HG03039 (cell line): ENCODE measurements around the gene FOXP1.

Source experiments
- ATAC-seq: cut with Tn5 transposase; IDR thresholded peaks from one replicate; pipeline ENCODE4 v1.9.1; 2021; ENCODE audit warnings: mild to moderate bottlenecking, moderate library complexity; ENCODE audit not compliant: unreplicated experiment

FOXP1 gene

DNA sequence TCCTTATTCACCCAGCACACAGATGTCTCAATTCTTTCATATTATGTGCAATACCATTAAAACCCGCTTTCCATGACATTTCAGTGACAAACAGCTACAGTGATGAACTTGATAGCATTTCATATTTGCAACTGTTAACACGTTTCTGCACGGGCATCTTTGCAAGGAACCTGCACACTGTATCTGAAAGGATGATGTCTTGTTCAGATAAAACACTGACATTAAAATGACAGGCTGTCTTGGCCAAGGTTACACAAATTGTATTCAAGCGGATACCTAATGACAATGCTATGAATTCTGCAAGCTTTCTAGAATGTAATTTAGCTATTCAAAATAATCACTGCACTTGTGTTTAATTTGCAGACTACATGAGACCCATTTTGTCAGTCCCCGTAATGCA is 529.2 kb downstream of the FOXP1 start:
- ATAC-seq: no peak

DNA sequence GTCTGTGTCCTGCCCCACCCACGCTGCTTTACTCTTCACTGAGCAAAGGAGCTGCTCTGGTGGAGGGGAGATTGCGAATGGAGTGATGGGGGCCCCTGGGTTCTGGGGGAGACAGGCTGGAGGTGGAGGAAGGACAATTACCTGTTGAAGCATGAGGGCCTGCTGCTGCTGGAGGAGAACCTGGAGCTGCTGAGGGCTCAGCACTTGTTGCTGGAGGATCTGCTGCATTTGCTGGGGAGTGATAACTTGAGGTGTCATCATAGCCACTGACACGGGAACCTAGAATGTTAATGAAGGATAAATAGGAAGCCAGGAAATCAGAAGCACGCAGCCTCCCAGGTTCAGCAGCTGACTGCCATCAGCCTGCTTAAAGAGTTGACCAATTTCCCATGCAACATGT is 530.0 kb downstream of the FOXP1 start:
- no peak for ATAC-seq

DNA sequence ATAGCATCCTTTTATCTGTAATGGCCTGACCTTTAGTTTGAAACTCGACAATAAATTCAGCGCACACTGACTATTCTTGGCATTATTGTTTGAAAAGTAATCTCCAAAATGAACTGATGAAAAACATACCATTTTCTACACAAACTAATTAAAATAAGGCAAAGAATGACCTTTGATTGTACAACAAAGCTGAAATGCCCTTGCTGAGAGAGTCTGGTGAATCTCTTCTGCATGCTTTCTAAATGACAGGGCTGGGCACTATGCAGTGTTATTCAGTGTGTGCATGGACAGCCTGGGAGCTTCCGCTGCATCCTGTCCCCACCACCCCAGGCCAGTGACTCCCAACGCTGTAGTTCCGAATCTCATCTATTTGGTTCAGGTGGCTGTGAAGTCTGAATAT is 530.8 kb downstream of the FOXP1 start:
- ATAC-seq: no peak

DNA sequence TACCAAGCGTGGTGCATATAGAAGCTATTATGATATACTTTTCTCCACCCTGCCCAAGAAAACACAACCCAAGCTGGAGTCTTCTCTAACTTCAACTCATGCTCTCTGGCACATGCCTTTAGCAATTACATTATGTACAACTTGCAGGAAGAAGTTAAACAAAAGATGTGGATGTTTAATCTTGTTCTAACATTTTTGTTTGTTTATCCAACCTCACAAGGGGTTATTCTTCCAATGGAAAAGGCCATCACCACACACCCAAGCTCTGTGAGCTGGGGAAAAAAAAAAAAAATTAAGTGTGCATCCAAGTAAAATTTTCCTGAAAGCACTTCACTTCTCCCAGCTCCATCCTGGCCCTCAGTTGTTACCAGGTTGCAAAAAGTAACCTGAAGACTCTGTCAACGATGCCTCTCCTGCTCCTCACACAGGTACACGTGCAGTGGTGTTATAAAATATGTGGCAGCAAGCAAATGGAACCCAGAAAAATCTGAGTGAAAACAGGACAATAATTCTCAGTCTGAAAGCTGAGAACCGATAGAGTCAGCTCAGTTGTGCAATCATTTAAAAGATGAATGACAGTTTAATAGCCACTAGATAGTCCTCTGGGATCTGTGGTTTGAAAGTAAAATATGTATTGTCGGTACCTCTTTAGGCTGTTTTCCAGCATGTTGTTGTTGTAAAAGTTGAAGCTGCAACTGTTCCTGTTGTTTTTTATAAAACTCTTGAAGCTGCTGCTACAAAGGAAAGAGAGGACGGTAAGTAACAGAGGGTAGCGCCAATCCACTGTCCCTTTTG is 531.4 kb downstream of the FOXP1 start:
- ATAC-seq: no peak

DNA sequence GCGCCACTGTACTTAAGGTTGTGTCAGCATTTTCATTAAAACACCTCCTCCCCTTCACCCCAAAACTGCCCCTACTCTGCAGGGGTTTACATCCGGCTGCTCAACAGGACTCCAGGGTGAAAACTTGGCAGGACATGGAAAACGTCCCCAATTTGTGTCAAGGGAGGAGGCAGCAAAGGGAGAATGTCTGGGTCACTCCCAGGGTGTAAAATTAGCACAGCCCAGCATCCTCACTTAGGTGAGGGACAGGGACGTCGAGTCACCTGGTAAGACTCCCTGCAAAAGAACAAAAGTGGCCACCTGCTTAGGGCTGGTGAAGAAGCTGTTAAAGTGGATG is 532.3 kb downstream of the FOXP1 start:
- no peak for ATAC-seq

DNA sequence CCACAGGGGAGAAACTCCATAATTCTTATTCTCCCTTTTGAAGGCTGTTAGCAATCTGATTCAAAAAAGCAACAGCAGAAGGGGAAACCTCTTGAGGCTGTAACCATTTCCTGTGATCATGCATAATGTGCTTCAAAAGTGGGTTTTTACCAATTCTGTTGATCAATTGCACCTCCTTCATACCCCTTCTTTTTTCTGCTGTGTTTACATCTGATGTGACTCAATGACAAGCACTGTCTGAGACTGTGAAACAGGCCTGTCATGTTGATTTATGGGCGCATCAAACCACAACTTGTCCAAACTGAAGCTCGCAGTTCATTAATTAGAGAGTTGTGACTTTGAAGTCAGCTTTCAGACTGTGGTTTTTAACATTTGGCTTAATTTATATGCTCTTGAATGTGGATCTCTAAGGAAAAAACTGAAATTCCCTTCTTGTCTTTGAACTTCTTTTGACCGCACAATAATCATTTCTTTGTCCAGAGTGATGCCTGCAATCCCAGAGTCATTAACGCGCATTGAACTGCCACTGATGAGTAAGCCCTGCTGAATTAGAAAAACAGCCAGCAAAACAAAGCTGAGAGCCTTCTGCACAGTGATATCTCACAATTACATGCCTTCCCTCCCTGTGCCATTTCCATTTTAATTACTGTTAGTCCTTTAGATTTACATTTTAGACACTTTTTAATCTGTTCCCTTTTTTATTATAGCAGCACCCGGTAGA is 532.8 kb downstream of the FOXP1 start:
- no peak for ATAC-seq

DNA sequence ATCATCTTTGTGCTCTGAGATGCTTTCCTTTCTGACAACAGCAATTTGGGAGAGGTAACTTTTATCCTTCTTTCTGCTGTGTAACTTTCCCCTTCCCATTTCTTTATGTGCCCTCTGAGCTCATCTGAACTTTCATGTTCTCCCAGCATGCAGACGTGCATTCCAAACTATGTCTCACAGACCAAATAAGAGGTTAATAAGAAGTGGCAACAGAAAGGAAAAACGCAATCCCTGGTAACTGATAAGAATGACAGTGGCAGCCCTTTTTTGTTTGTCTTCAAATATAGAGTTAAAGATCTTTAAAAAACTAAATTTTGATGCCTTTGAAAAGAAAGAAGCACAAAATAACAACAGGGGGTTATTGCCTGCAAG is 533.4 kb downstream of the FOXP1 start:
- no peak for ATAC-seq

DNA sequence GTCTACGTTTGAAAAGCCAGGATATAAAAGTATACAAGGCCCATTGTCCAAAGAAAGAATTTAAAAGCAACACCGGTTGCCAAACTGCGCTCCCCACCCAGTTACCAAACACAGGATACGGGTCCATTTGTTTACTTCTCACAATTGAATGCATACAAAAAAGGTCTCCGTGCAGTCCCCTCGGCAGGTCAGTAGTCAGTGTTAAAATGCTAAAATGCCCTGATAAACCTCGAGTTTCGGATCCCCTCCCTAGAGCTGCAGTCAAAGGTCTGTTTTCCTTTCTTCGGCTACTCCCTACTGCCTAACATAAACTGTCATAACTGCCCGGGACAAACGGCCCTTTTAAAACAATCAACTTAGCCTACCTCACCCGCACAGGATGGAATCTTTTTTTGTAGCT is 534.6 kb downstream of the FOXP1 start:
- no peak for ATAC-seq

DNA sequence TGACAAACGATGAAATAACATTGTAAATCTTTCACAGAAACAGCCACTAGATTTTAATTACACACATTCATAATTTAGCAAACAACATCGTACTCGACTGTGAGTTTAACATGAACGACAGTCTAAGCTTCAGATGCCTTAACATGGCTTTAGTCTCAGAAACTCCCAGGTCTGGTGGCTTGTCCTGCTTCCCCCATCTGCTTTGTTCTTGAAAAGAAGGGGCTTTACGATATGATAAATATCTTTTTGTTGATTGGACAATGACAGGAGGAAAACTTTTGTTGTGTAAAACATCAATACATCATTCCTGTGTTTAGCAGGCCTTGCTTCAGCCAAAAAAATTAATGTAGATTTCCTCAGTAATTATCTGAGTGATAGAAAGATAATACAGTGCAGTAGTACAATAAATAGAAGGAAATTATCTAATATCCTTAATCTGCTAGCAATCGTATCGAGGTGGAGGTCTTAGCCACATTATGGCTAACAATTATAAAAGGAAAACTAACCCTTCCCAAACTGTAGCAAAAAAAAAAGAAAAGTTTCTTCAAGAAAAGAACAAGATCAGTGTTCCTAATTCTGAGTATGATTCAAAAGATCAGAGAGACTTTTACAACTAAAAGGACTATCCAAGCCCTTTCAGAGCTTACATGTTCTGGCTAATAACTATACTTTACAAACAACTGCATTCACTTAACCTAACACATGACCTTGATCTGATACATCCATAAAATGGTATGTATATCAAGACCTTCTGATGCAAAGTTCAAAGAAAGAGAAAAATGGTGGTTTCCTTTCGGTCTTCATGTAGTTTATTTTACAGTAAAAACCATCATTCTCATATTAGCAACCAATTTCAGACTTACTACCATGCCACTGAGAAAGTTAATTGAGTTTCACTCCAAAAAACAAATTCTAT is 535.7 kb downstream of the FOXP1 start:
- no peak for ATAC-seq

DNA sequence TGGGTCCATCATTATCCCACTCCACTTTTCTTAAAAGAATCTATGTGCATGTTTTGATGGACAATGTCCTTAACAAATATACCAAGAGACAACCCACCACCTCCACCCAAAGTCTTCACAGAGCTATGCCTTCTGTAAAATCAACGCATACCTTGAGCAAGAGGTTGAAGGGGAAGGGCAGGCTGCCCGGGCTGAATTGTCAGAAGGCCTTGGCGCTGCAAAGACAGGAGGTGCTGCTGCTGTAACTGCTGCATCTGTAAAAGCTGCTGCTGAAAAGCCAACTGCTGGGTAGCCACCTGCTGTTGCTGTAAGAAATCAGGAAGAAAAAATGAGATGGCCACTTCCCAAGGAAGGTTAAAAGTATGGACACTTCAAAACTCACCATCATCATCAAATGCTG is 536.7 kb downstream of the FOXP1 start:
- ATAC-seq: no peak

DNA sequence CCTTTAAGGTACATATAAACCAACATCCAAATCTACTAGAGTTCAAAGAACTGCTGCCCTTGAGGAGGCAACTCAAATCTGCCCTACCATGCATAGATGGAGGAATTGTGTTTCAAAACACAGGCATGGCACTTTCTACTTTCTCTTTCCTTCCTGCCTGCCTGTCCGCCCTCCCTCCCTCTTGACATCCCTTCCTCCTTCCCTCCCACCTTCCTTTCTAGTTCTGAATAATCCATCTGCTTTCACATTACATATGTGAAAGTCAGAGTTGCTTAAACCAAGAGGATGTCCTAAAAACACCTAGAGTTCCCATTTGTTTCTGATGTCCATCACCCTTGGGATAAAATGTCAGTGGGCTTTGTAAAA is 537.6 kb downstream of the FOXP1 start:
- no peak for ATAC-seq

DNA sequence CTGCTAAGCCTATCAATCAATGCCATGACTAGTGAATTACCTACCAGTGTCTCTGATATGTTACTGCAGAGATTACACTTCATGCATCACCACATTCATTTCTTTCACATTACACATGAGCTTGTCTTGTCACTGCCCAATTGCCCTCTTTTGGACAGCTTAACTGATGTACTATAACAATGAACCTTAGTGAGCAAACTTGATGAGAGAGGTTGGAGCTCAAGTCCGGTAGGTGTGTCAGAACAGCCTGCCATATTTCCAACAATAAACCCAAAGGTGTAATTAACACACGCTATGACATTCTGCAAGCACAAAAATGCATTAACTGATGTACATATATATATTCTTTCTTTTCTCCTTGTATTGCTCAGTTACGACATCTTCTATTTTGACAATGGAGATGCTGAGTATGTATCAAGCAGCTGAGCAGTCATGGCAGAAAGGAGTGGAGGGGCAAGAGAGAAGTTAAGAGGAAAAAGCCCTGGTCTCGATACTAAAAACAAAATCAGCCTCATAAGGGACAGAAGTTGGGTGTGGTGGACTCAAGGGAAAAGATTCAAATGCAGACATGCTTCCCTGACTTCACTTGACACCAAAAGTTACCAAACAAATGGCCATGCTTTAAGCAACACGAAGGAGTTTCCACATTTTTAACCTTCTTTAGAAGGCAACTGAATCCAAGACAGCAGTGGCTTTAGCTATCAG is 538.2 kb downstream of the FOXP1 start:
- ATAC-seq: no peak

DNA sequence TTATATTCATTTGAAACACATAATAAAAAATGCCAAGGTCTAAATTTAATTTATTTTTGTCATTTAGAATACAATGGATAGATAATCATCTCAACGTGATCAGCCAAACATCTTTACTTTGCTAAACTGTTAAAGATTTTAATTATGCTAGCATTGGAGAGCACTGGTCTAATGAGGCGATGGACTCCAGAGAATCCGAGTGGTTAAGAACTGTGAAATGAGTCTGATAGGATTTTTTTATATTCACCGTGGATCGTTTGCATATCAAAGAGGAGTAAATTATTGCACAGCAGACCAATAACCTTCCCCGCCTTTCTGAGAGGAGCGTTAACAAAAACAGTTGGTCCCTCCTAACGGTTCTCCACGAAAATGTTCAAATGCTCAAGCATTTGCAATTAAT is 540.8 kb downstream of the FOXP1 start:
- no peak for ATAC-seq

DNA sequence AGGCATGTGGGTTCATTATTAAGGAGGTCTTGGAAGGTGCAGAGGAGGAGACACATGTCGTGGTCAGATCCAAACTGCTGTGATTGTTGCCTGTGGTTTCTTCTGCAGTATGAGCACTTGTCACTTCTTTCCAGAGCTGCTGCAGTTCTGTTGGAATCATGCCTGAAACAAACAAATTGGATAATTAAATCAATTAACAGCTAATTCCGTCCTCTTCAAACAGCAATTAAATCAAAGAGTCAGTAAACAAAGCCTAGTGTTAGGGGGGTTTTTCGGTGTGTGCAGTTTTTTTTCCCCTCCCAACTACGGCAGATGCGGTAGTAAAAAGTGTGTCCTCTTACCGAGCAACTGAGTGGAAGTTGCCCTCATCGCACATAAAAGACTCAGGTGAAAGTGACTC is 542.2 kb downstream of the FOXP1 start:
- no peak for ATAC-seq

DNA sequence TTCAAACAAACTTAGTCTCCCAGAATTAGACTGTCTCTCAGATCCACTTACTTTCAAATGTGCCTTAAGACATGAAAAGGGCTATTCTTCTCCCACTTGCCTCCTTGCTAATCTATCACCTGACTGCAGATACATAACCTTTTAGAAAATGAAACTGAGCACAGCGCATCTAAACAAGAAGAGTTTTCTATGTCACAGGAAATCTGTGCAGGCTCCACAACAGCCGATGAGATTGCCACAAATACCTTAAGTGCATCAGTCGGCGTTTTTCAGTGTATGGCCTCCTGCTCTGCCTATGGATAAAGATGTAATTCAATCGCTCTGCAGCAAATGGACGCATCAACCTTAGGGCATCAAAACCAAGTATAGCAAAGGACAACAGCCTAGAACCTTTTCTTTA is 544.2 kb downstream of the FOXP1 start:
- no peak for ATAC-seq

DNA sequence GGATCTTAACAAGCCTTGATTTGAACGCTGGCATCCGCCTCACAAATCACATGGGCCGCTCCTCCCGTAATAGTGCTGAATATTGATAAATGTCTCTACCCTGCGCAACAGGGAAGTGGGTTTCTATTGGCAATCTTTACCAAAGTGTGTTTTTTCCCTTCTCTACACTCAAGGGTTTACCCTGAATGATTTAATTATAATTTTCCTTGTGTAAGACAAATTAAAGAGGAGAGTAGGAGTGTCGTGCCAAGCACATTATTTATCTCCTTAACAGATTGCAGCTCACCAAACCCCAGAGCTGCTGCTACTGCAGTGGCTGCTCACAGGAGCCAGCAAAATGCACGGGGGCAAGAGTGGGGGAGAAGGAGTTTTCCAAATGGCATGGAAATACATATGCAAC is 545.8 kb downstream of the FOXP1 start:
- ATAC-seq: no peak

DNA sequence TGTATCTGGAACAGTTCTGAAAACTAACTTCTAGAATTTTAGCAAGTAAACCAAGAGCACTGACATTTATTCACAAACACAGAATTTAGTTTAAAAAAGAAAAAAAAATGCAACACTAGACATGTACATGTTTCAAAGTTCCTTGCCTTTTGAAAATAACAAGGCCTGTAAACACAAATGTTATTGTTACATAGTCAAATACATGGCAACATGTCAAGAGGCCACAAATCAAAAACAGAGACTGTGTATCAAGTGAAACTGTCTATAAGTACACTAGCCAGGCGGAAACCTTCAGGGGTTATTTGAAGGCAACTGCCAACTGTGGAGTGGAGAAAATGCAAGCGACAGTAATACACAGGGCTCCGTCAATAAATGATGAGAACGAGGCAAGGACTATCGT is 547.6 kb downstream of the FOXP1 start:
- no peak for ATAC-seq

DNA sequence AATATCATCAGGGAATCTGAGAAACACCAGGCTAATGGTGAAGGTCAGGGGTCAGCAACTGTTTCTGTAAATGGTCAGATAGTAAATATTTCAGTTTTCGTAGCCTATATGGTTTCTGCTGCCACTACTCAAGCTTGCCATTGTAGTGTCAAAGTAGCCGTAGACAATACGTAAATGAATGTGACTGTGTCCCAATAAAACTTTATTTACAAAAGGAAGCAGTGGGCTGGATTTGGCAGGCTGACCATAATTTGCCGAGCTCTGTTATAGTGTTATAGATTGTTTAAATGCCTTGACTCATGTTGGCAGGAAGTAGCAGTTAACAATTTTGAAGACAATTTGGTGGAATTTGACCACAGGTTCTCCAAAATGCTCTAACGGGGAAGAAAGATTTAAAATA is 548.2 kb downstream of the FOXP1 start:
- no peak for ATAC-seq

DNA sequence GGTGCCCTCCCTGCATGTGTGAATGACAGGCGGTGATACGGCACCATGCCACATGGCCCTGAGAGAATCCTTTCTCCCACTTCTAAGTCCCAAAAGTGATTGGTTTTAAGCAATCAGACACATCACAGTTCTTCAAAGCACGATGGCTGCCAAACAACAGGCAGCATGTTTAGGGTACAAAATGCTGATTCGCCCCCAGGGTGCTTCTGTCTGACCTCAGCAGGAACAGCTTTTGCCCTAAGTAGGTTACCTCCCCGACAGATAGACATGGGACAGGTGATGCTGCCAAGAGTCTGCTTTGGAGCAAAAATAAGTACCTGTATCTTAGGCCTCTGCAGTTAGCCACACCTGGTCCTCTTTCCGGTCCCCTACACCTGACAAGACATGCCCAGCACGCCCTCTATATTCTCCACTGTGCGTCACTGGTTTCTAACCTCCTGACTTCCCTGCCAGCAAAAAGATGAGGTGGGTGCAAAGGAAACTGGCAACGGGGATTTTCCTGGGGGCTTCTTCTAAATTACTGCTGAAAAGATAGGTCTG is 549.8 kb downstream of the FOXP1 start:
- no peak for ATAC-seq

DNA sequence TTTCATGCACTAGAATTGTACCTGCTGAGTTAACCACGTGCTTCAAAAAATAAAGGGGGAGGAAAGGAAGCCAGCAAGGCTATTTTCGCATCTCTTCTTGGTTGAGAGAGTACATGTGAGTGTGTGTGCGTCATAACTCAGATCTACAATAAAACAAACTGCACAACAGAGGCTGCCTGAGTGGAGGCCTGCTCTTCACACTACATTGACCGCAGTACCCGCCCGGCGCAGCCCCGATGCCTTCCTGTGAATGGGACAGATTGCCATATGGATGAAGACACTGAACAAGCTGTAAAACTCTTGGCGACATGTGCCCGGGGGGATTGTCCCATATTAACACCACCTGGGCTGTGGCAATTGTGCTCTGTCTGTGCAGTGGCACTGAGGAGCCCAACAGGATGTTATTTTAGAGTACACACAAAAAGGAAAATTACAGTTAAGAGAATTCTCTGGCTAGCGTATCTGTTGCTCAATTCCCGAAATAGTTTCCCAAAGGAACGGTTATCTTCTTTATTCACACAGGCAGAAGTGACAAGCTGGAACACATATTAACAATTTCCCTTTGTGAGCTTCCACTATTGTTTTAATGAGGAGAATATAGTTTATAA is 551.5 kb downstream of the FOXP1 start:
- no peak for ATAC-seq

DNA sequence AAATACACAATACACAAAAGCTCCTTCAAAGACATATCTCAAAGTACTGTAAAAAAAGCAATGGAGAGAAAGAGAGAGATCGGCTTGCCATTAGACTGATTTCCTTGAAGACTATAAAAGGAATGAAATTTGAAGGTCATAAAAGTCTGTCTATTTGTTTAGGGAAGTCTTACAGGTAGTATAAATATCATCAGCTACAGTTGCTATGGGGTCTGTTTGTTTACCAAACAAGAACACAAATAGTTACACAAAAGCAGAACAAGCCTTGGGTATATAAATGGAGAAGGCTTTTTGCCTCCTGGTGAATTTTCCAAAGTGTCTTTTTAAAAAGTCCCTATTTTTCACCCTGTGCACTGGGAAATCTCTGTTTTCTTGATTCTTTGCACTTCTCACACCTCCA is 552.3 kb downstream of the FOXP1 start:
- no peak for ATAC-seq
